ENCODE measurements around the gene HRH3.

Gene HRH3

DNA sequence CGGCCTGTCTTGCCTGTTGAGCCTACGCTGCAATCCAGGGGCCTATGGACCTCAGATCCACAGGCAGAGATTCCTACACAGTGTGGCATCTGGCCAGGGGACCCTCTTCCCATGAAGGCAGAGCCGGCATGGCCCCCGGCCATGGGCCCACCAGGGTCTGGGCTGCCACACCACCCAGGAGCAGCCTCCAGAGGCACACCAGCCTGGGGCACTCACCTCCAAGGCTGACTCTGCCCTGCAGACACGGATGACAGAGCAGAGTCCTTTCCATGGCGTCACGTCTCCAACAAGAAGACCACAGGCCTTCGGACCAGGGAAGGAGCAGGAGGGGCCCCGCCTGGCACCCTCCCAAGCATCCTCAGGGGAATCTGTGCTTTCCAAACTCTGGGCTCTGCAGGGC is 3.5 kb upstream of the HRH3 start:
- Histone ChIP-seq H3K36me3 (ENCODE audit: low read depth) (no peaks in the 10 kb centered on the region), H3K27me3 (ENCODE audit: insufficient read depth, poor library complexity, severe bottlenecking) (peaks cover 80% of the 10 kb centered on the region), H3K9me3 (ENCODE audit: severe bottlenecking) (no peaks in the 10 kb centered on the region), H3K27ac (ENCODE audit: poor library complexity, severe bottlenecking) (no peak overlapping the region), H3K4me3 (ENCODE audit: severe bottlenecking) (no peak overlapping the region), H3K4me1 (ENCODE audit: insufficient read depth, poor library complexity, severe bottlenecking) (no peaks in the 10 kb centered on the region)
- ATAC-seq (ENCODE audit: low read depth) = no peak
- TF ChIP-seq, protein P1, sequence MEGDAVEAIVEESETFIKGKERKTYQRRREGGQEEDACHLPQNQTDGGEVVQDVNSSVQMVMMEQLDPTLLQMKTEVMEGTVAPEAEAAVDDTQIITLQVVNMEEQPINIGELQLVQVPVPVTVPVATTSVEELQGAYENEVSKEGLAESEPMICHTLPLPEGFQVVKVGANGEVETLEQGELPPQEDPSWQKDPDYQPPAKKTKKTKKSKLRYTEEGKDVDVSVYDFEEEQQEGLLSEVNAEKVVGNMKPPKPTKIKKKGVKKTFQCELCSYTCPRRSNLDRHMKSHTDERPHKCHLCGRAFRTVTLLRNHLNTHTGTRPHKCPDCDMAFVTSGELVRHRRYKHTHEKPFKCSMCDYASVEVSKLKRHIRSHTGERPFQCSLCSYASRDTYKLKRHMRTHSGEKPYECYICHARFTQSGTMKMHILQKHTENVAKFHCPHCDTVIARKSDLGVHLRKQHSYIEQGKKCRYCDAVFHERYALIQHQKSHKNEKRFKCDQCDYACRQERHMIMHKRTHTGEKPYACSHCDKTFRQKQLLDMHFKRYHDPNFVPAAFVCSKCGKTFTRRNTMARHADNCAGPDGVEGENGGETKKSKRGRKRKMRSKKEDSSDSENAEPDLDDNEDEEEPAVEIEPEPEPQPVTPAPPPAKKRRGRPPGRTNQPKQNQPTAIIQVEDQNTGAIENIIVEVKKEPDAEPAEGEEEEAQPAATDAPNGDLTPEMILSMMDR (IDR thresholded peaks at IDR 0.05; ENCODE audit: poor library complexity, severe bottlenecking) = no peak
- no peak for DNase-seq (ENCODE audit: low spot score)

DNA sequence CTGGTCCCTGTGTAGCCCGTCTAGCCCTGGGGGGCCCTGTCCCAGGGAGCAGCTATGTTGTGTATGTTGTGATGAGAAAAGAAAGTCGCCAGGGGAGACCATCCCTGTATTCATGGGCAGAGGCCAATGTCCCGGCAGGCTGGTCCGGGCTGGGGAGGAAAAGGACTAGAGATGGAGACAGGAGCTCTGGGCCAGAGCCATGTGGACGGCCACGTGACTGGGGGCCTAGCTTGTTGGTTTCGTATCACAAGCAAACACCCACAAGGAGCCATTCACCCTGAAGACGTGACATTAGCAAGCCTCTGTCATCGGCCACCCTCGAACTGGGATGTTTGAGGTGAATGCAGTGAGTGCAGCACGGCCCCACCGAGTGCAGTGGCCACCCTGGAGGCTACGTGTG is 2.9 kb upstream of the HRH3 start:
- TF ChIP-seq, protein P1 (IDR thresholded peaks at IDR 0.05; ENCODE audit: poor library complexity, severe bottlenecking) = no peak
- no peak overlapping the region for H3K27ac ChIP-seq (ENCODE audit: poor library complexity, severe bottlenecking)
- H3K36me3 ChIP-seq (ENCODE audit: low read depth) = no peaks in the 10 kb centered on the region
- DNase-seq (ENCODE audit: low spot score) (no peak), ATAC-seq (ENCODE audit: low read depth) (no peak)
- peaks cover 86% of the 10 kb centered on the region for H3K27me3 ChIP-seq (ENCODE audit: insufficient read depth, poor library complexity, severe bottlenecking)
- no peaks in the 10 kb centered on the region for H3K9me3 ChIP-seq (ENCODE audit: severe bottlenecking)
- H3K4me3 ChIP-seq (ENCODE audit: severe bottlenecking) = no peak overlapping the region
- no peaks in the 10 kb centered on the region for H3K4me1 ChIP-seq (ENCODE audit: insufficient read depth, poor library complexity, severe bottlenecking)

DNA sequence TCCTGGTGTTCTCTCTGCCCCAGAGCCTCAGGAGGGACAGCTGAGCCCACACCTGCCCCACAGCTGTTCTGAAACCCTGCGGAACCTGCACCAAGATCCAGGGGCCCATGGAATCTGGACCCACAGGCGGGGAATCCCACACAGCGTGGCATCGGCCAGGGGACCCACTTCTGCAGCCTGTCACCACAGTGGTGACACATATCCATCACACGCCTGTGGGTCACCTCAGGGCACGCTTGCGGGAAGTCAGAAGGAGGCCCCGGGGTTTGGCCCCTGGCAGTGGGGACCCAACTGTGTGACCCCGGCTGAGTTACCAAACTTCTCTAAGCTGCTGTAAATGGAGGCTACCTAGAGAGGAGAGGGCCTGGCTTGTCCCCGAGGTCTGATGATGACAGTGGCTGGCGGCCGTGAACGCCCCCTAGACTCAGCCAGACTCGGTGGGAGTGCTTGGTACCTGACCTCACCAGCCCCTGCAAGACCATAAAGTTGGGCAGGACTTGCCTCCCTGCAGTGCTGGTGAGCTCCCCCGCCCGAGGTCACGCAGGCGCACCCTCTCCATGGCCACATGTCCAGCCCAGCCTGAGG is 2.3 kb upstream of the HRH3 start:
- Histone ChIP-seq H3K4me1 (ENCODE audit: insufficient read depth, poor library complexity, severe bottlenecking) (no peaks in the 10 kb centered on the region), H3K36me3 (ENCODE audit: low read depth) (no peaks in the 10 kb centered on the region), H3K4me3 (ENCODE audit: severe bottlenecking) (no peak overlapping the region), H3K27me3 (ENCODE audit: insufficient read depth, poor library complexity, severe bottlenecking) (peaks cover 92% of the 10 kb centered on the region), H3K9me3 (ENCODE audit: severe bottlenecking) (no peaks in the 10 kb centered on the region), H3K27ac (ENCODE audit: poor library complexity, severe bottlenecking) (no peak overlapping the region)
- ATAC-seq (ENCODE audit: low read depth) = no peak
- TF ChIP-seq, protein P1 (IDR thresholded peaks at IDR 0.05; ENCODE audit: poor library complexity, severe bottlenecking) = no peak
- no peak for DNase-seq (ENCODE audit: low spot score)

DNA sequence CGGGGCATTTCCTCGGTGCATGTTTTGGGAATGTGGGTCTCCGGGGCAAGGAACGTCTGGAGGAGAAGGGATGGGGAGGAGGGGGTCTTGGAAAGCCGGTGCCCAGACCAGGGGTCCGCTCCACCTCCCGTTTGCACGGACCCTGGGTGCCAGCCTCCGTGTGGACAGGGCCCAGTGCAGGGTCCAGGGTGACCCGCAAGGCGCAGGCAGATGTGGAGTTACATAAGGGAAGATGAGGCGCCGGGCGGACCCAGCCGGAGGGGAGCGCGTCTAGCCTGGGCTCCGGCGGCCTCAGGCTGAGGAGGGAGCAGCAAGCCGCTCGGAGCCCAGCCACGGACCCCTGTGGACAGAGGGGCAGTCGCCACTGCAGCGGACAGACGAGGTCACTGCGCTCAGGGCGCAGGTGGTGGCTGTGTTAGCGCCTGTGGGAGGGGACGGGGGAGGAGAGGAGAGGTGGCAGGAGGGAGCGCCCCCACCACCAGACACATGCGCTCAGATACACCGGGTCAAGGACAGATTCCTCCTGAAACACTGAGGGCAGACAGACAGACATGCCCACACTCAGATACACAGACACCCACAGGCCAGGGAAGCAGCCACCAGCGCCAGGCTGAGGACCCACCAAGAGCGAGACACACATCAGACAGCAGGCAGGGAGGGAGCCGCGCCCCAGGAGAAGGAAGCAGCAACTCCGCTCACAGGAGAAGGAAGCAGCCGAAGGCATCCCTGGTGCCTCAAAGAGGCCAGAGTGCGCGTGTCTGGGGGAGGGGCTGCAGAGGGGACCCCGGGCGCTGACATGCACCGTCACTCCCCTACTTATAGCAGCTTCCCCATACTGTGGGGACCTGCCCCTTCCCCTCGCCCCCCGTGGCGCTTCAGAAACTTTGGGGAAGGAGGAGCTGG is 839 bp upstream of the HRH3 start:
- Histone ChIP-seq H3K4me3 (ENCODE audit: severe bottlenecking) (no peak overlapping the region), H3K4me1 (ENCODE audit: insufficient read depth, poor library complexity, severe bottlenecking) (no peaks in the 10 kb centered on the region), H3K36me3 (ENCODE audit: low read depth) (no peaks in the 10 kb centered on the region), H3K27me3 (ENCODE audit: insufficient read depth, poor library complexity, severe bottlenecking) (peaks cover 94% of the 10 kb centered on the region), H3K9me3 (ENCODE audit: severe bottlenecking) (no peaks in the 10 kb centered on the region), H3K27ac (ENCODE audit: poor library complexity, severe bottlenecking) (no peak overlapping the region)
- TF ChIP-seq, protein P1 (IDR thresholded peaks at IDR 0.05; ENCODE audit: poor library complexity, severe bottlenecking) = peak; percentile 10
- ATAC-seq (ENCODE audit: low read depth) (no peak), DNase-seq (ENCODE audit: low spot score) (no peak)
